HL-60 (cell line): ENCODE results near the gene TGFBR3.

Source experiments
- CTCF ChIP-seq: IDR thresholded peaks from one replicate; pipeline ENCODE4 v1.5.1; 2011; ENCODE audit warnings: low read length, control low read depth, inconsistent platforms; ENCODE audit not compliant: insufficient read depth
- GABPA ChIP-seq: IDR thresholded peaks from 2 replicates; pipeline ENCODE4 v1.6.1; 2012; ENCODE audit warnings: low read depth

- TF ChIP-seq CTCF: no peak
- no peak for TF ChIP-seq GABPA
Observed at GRCh38 chr1:91716339-91716738, 169.6 kb downstream of the TGFBR3 start.
